Measurements from ENCODE around the gene CRHR1. TPM values are rescaled to one million over a fixed set of nuclear protein-coding genes. Genes with fewer than 3 reads are reported as not detected.

Gene CRHR1
- total and polyA plus RNA-seq, 2 of the 4 experiments (the other 2 are of a cell fraction) = not detected

DNA sequence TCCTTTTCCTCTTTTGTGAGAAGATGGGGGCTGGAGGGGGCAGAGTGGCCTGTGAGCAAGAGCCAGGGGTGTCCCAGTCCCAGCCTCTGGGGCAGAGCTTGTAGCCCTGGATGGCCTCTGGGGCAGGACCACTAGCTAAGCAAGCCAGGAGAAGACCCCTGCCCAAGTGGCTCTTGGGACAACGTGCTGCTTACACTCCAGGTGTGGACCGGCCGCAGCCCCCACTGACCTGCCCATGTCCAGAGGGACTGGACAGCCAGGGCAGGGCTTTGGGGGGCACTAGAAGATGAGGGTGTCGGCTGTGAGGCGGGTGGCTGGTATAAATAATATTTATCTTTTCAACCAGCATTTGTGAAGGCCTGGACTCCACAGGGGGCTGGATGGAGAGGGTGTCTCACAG lies 51.4 kb downstream of the CRHR1 start:
- Histone ChIP-seq H3K27me3 (ENCODE audit: control insufficient read depth, insufficient read depth, low read length) (peaks cover 15% of the 10 kb centered on the region; the same call in 1 of the 2 replicates), H2AK5ac (ENCODE audit: low read depth, low read length) (no peak overlapping the region), H3K27ac (ENCODE audit: insufficient read depth, low read length) (no peak overlapping the region), H3K14ac (replicated peaks; ENCODE audit: low read depth, low read length) (no peak overlapping the region), H4K5ac (ENCODE audit: low read depth, low read length) (no peak overlapping the region), H3K9ac (ENCODE audit: low read depth, low read length) (no peak overlapping the region), H2AFZ (replicated peaks; ENCODE audit: low read length, poor library complexity) (no peak overlapping the region), H4K8ac (ENCODE audit: low read depth in 2 of 2, low read length in 2 of 2) (no peak overlapping the region), H3K4me1 (ENCODE audit: control insufficient read depth, insufficient read depth, low read length) (no peaks in the 10 kb centered on the region), H3K4me2 (ENCODE audit: low read depth, low read length) (no peak overlapping the region), H3K23ac (ENCODE audit: low read depth, low read length) (no peak overlapping the region), H3K4me3 (ENCODE audit: insufficient read depth, low read depth, low read length) (no peak overlapping the region), H3K56ac (ENCODE audit: extremely low read depth, insufficient read depth, low read length) (no peak overlapping the region), H3K4ac (ENCODE audit: low read depth, low read length) (no peak overlapping the region), H3K18ac (ENCODE audit: low read depth, low read length) (no peak overlapping the region), H3K79me1 (ENCODE audit: low read depth in 1 of 2, low read length in 2 of 2) (no peaks in the 10 kb centered on the region), H2BK120ac (ENCODE audit: low read depth, low read length) (no peak overlapping the region), H4K91ac (ENCODE audit: insufficient read depth, low read depth, low read length) (no peak overlapping the region), H4K20me1 (ENCODE audit: insufficient read depth, low read length) (no peaks in the 10 kb centered on the region), H3K9me3 (ENCODE audit: control insufficient read depth, insufficient read depth, low read length) (no peaks in the 10 kb centered on the region), H2BK5ac (ENCODE audit: low read depth, low read length, poor library complexity, severe bottlenecking) (no peak overlapping the region), H2AK9ac (replicated peaks; ENCODE audit: low read depth, low read length, poor library complexity) (no peak overlapping the region), H3K36me3 (ENCODE audit: control insufficient read depth, insufficient read depth, low read length) (no peaks in the 10 kb centered on the region), H2BK15ac (ENCODE audit: low read depth, low read length) (no peak overlapping the region), H2BK20ac (ENCODE audit: low read depth, low read length) (no peak overlapping the region), H3K9me1 (ENCODE audit: insufficient read depth, low read length) (no peaks in the 10 kb centered on the region)
- WGBS, 2 experiments (ENCODE audit: extremely low coverage in 2 of 2, insufficient read length in 1 of 2) = no CpG with 5 or more reads among the region's 5 CpGs
- TF ChIP-seq FOS (IDR thresholded peaks at IDR 0.05; ENCODE audit: low read depth, low read length) (no peak), SMC3 (IDR thresholded peaks at IDR 0.05; ENCODE audit: low read depth, low read length) (no peak)
- ATAC-seq (ENCODE audit: low read depth) (no peak), DNase-seq (no peak)
- no TSS peak for BruUV-seq (replicated peaks)
- CTCF ChIA-PET = no interaction called here
- intact Hi-C loops (cut with micrococcal nuclease) = loop anchor here (10.0 kb wide), 1 partner anchor 621 kb away; no protein-coding TSS in a partner anchor
- in situ Hi-C loops (cut with MboI; ENCODE audit: low sequenced_read_pairs) = loop anchor here (25.0 kb wide), 1 partner anchor 423 kb away; no protein-coding TSS in a partner anchor
- dilution Hi-C loops (cut with HindIII; ENCODE audit: low sequenced_read_pairs, unreplicated experiment) = no loop called here
- POLR2A ChIA-PET (ENCODE audit: unreplicated experiment) = no interaction called here
